Pancreas (tissue), 10 donors: ENCODE measurements around the gene COQ8B. TPM values are rescaled to one million over a fixed set of nuclear protein-coding genes. Genes with fewer than 3 reads are reported as not detected.

Experiments
- ATAC-seq, 4 donors: fragments of 200-7000 bp; cut with Tn5 transposase; one replicate each; pipeline versions ENCODE4 v1.8.0 to v1.9.1; 2020; ENCODE audit warnings: mild to moderate bottlenecking in 4 of 4, moderate library complexity in 4 of 4
- DNase-seq, 6 donors: peaks; one replicate each; pipeline ENCODE4 v3.0.0-alpha.2; 2020
- FAIRE-seq: peaks from 2 replicates; lab custom pipeline; 2012; peaks lifted over from hg19 to GRCh38; lab: Jason Lieb, UNC
- H3K27ac ChIP-seq, 4 donors: fragments of 200-600 bp; sonication (generic); 1 replicate in 3 of 4; 2 replicates in 1 of 4; pipeline versions ENCODE4 v1.5.0 to v1.8.0; 2020
- H3K27me3 ChIP-seq, 4 donors: fragments of 200-600 bp; one replicate each; pipeline ENCODE4 v1.8.0; 2021
- H3K36me3 ChIP-seq, 3 donors: fragments of 200-600 bp; sonication (generic) in 1 of 3; one replicate each; pipeline versions ENCODE4 v1.5.0 to v1.8.0; 2020 to 2021
- H3K4me1 ChIP-seq, 3 donors: fragments of 200-600 bp; one replicate each; pipeline ENCODE4 v1.8.0; 2021
- H3K4me3 ChIP-seq, 4 donors: fragments of 200-600 bp; sonication (generic) in 2 of 4; one replicate each; pipeline versions ENCODE4 v1.5.0 to v1.8.0; 2020 to 2021
- H3K9me3 ChIP-seq, 4 donors: fragments of 200-600 bp; one replicate each; pipeline ENCODE4 v1.8.0; 2021
- WGBS, 2 donors: extraction: QIAGEN DNeasy Blood & Tissue Kit; methylation state at CpG; one replicate each; pipeline ENCODE4 v1.1.7; 2013; 5-methylcytosine and 5-hydroxymethylcytosine counted together
- intact Hi-C, 3 donors: fragments of 100-400 bp; cut with DNase I; formaldehyde crosslinking; loops; one replicate each; pipeline versions ENCODE4 v1.11.1 to v1.14.2; 2022
- polyA plus RNA-seq, 2 donors: library from polyadenylated mRNA; stranded (reverse); fragments of 200-250 nt; gene quantifications; one replicate each; pipeline ENCODE4 v1.2.3, GENCODE V29; 2013
- total RNA-seq, 6 donors: library from RNA; stranded (reverse); fragmentation: NEBNext Ultra II Directional in 4 of 6; extraction: Animal tissue kit (Norgen Biotek cat#: 25700) in 4 of 6; gene quantifications; one replicate each; pipeline versions ENCODE4 v1.2.1 to v1.2.4, GENCODE V29; 2021 to 2023
- TF ChIP-seq, protein P1 (sequence below), 4 donors: fragments of 200-600 bp; sonication (generic) in 3 of 4; IDR thresholded peaks; one replicate each; pipeline versions ENCODE4 v1.5.0 to v1.8.0; 2021; ENCODE audit warnings: antibody characterized with exemption in 4 of 4
- donor health status: healthy with polysubstance abuse.
- donor health status: DM: no; HTN: no; CAD: no; lungs with moderate emphysema.
- donor health status: DM: no; HTN: no; CAD: no.
- donor health status: control.
- donor health status: control.
- donor health status: Bipolar disorder and iron deficiency.
- donor health status: DM: yes; HTN: yes; CAD: no.
- donor health status: DM: no; HTN: no; CAD: no.
- donor health status: DM: no; HTN: no; CAD: no.
- donor health status: DM: yes; HTN: yes; CAD: no.

Gene COQ8B
- total and polyA plus RNA-seq, 8 donors: 12.7 to 44.2 (median 18.0) TPM

DNA sequence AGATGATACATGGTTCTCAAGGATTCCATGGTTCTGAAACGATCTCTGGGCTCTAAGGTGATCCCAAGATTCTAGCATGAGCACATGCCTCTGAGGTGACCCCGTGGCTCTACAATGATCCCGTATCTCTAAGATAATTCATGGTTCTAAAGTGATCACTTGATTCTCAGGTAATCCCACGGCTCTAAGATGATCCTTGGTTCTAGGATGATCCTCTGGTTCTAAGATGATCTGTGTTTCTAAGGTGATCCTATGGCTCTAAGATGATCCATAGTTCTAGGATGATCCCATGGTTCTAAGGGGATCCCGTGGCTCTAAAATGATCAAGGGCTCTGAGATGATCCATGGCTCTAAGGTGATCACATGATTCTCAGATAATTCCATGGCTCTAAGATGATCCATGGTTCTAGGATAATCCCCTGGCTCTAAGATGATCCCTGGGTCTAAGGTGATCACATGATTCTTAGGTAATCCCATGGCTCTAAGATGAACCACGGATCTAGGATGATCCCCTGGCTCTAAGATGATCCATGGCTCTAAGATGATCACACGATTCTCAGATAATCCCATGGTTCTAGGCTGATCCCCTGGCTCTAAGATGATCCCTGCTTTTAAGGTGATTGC, 47.6 kb downstream of the COQ8B start:
- Histone ChIP-seq H3K4me1 (no peaks in the 10 kb centered on the region), H3K36me3 (peaks cover 0 to 32% (median 2%) of the 10 kb centered on the region in 3 donors), H3K4me3 (no peak overlapping the region), H3K27me3 (no peaks in the 10 kb centered on the region), H3K27ac (no peak overlapping the region), H3K9me3 (no peaks in the 10 kb centered on the region)
- whole genome bisulfite sequencing, 2 donors: 81 to 82% methylated on average over 7 of the region's 7 CpGs
- DNase-seq (no peak), FAIRE-seq (no peak), ATAC-seq (no peak)
- TF ChIP-seq, protein P1, sequence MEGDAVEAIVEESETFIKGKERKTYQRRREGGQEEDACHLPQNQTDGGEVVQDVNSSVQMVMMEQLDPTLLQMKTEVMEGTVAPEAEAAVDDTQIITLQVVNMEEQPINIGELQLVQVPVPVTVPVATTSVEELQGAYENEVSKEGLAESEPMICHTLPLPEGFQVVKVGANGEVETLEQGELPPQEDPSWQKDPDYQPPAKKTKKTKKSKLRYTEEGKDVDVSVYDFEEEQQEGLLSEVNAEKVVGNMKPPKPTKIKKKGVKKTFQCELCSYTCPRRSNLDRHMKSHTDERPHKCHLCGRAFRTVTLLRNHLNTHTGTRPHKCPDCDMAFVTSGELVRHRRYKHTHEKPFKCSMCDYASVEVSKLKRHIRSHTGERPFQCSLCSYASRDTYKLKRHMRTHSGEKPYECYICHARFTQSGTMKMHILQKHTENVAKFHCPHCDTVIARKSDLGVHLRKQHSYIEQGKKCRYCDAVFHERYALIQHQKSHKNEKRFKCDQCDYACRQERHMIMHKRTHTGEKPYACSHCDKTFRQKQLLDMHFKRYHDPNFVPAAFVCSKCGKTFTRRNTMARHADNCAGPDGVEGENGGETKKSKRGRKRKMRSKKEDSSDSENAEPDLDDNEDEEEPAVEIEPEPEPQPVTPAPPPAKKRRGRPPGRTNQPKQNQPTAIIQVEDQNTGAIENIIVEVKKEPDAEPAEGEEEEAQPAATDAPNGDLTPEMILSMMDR (IDR thresholded peaks at IDR 0.05): no peak
- intact Hi-C loops: loop anchor here (10.0 kb wide), 3 partner anchors 146 to 476 kb away; no protein-coding TSS in a partner anchor

DNA sequence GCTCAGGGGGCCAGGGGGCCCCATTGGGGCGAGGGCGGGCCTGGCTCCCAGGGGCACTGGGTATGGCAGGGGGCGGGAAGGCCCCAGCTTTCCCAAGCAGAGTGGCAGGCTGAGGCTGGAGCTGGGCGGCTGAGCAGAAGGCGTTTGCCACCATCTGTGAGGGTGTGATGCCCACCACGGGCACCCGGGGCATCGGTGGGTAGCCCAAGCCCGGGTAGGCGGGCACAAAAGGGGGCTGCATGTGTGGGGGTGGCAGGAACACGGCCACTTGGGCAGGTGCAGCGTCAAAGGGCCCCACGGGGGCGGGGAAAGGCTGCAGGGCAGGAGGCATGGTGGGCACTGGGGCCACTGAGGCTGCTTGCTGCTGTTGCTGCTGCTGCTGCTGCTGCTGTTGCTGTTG, 49.1 kb downstream of the COQ8B start:
- Histone ChIP-seq H3K4me3 (no peak overlapping the region), H3K27ac (no peak overlapping the region), H3K4me1 (no peaks in the 10 kb centered on the region), H3K9me3 (no peaks in the 10 kb centered on the region), H3K36me3 (peaks cover 0 to 23% (median 2%) of the 10 kb centered on the region in 3 donors), H3K27me3 (no peaks in the 10 kb centered on the region)
- 90 to 92% methylated on average over 13 to 14 of the region's 14 CpGs for WGBS, 2 donors
- intact Hi-C loops: loop anchor here (10.0 kb wide), 3 partner anchors 147 to 477 kb away; no protein-coding TSS in a partner anchor
- ATAC-seq (no peak), DNase-seq (no peak), FAIRE-seq (no peak)
- TF ChIP-seq, protein P1 (IDR thresholded peaks at IDR 0.05): no peak

DNA sequence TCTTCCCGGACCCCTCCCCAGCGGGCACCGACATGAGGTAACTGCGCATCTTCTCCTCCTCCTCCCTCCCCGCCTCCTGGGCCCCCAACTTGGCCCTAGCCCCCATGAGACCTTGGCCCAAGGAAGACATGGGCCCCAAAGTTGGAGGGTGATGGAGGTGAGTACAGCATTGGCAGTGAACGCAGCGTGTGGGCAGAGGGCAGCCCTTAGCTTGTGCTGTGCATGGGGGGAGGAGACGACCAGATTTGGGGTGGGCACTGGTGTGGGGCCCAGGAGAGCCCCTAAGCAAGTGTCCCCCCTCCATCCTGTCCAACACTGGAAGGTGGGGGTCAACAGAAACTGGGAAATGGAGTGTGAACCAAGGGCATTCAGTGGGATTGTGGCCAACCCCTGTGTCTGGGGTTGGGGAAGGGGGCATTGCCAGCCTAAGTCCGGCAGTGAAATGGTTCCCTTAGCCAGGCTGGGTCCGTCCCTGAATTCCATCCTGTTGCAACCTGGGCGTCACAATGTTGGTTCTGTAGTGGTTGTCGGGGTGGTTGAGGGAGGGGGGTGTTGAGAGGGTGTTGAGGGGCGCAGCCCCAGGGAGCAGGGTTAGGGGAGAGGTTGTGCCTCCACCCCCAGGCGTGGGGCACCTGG, 49.8 kb downstream of the COQ8B start:
- no peaks in the 10 kb centered on the region for H3K4me1 ChIP-seq
- peaks cover 0 to 16% (median under 1%) of the 10 kb centered on the region in 3 donors for H3K36me3 ChIP-seq
- TF ChIP-seq, protein P1 (IDR thresholded peaks at IDR 0.05): no peak
- ATAC-seq (no peak), DNase-seq (no peak), FAIRE-seq (no peak)
- H3K4me3 ChIP-seq: no peak overlapping the region
- intact Hi-C loops: loop anchor here (10.0 kb wide), 3 partner anchors 148 to 478 kb away; no protein-coding TSS in a partner anchor
- 89 to 92% methylated on average over 14 of the region's 14 CpGs for WGBS, 2 donors
- no peaks in the 10 kb centered on the region for H3K9me3 ChIP-seq
- H3K27ac ChIP-seq: no peak overlapping the region
- no peaks in the 10 kb centered on the region for H3K27me3 ChIP-seq

DNA sequence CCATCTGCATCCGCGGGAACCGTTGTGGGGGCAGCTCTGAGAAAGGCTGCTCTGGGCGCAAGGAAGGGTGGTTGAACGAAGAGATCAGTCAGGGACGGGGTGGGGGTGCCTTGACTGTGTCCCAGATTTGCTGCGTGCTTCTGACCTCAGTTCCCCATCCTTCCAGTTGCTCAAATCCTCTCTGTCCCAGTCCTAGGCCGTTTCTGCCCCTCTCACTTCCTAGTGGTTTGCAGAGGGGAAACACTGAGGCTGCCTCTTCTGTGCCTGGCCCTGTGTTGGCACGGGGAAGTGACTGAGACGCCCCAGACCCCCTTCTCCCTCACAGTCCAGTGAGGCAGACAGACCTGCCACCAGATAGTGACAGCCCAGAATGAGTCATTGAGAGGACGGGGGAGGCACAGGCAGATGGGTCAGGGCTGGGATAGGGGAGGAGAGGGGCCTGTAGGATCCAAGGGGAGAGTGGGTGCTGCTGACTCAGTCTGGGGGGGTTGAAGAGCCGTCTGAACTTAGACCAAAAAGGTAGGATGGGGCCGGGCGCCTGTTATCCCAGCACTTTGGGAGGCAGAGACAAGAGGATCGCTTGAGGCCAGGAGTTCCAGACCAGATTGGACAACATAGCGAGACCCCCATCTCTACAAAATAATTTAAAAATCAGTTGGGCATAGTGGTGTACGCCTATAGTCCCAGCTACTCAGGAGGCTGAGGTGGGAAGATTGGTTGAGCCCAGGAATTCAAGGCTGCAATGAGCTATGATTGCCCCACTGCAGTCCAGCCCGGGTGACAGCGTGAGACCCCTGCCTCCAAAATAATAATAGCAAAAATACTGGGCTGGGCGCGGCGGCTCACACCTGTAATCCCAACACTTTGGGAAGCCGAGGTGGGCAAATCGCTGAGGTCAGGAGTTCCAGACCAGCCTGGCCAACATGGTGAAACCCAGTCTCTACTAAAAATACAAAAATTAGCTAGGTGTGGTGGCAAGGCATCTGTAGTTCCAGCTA, 52.7 kb downstream of the COQ8B start:
- Histone ChIP-seq H3K36me3 (no peaks in the 10 kb centered on the region), H3K4me3 (peak overlapping the region in 3 of 4 donors; percentile 44 to 80 (median 56)), H3K4me1 (no peaks in the 10 kb centered on the region), H3K9me3 (no peaks in the 10 kb centered on the region), H3K27me3 (peaks cover 0 to 4% (median 0%) of the 10 kb centered on the region in 4 donors), H3K27ac (no peak overlapping the region)
- intact Hi-C loops: loop anchor here (5.0 to 10.0 kb wide), 4 partner anchors 151 to 481 kb away; no protein-coding TSS in a partner anchor
- TF ChIP-seq, protein P1 (IDR thresholded peaks at IDR 0.05): no peak
- FAIRE-seq (no peak), ATAC-seq (peak in 3 of 4 donors; percentile 7 to 26 (median 14)), DNase-seq (no peak)
- 50 to 51% methylated on average over 24 of the region's 24 CpGs for WGBS, 2 donors
